GM21447 (cell line): ENCODE measurements around the gene KIF21B.
"Not testable (repeated sequence)": the region's sequence is repeated elsewhere in the genome, so short reads cannot be mapped to it uniquely, and the experiment has no call there.

Source experiments
- ATAC-seq: cut with Tn5 transposase; IDR thresholded peaks from one replicate; pipeline ENCODE4 v1.9.1; 2021; ENCODE audit not compliant: unreplicated experiment

KIF21B gene

GRCh38 chr1:200949626-200950025, 73.9 kb downstream of the KIF21B start:
- no peak for ATAC-seq

GRCh38 chr1:200947059-200947566, 76.4 kb downstream of the KIF21B start:
- no peak for ATAC-seq

- ATAC-seq = no peak
These were observed 78.4 kb downstream of the KIF21B start for GRCh38 chr1:200945111-200945510.

GRCh38 chr1:200938955-200939354, 84.6 kb downstream of the KIF21B start:
- ATAC-seq = no peak

- ATAC-seq = not testable (repeated sequence)
These were observed 88.1 kb downstream of the KIF21B start for GRCh38 chr1:200935286-200935962.

- ATAC-seq = no peak
These were observed 88.8 kb downstream of the KIF21B start for GRCh38 chr1:200934676-200935245.

- ATAC-seq = no peak
These were observed 91.7 kb downstream of the KIF21B start for GRCh38 chr1:200931776-200932175.

GRCh38 chr1:200930285-200930684, 93.2 kb downstream of the KIF21B start:
- not testable (repeated sequence) for ATAC-seq

- ATAC-seq = no peak
These were observed 93.8 kb downstream of the KIF21B start for GRCh38 chr1:200929530-200930278.

- ATAC-seq = no peak
These were observed 97.7 kb downstream of the KIF21B start for GRCh38 chr1:200925831-200926230.

- ATAC-seq = no peak
These were observed 99.9 kb downstream of the KIF21B start for GRCh38 chr1:200923601-200924000.

- ATAC-seq = no peak
These were observed 101.1 kb downstream of the KIF21B start for GRCh38 chr1:200922406-200922805.

GRCh38 chr1:200921571-200922110, 101.9 kb downstream of the KIF21B start:
- ATAC-seq = no peak
